Colon (tissue), 2 donors: ENCODE measurements around the gene SFXN2.
"Not testable (repeated sequence)": the region's sequence is repeated elsewhere in the genome, so short reads cannot be mapped to it uniquely, and the experiment has no call there.

ENCODE experiments used
- FAIRE-seq: peaks from 2 replicates; lab custom pipeline; 2012; peaks lifted over from hg19 to GRCh38; lab: Jason Lieb, UNC
- donor health status: control.
- donor health status: control.

The SFXN2 gene

DNA sequence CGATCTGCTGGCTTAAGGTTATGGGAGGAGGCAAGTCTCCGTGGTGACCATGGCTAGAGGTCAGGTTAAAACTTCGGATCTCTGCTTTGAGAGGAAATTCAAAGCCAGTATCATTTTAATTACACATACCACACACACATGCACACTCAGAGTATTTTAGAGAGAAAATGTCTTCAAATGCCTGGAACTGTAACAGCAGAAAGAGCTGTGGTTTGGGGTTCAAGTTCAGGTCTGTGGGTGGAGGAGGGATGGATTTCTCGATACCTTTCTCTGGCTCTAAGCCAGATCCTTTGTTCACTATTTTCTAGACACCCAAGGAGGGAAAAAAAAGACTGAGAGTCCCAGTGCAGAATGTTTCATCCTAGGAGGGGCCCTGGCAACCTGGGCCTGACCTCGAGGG, 32.7 kb upstream of the SFXN2 start:
- no peak for FAIRE-seq

DNA sequence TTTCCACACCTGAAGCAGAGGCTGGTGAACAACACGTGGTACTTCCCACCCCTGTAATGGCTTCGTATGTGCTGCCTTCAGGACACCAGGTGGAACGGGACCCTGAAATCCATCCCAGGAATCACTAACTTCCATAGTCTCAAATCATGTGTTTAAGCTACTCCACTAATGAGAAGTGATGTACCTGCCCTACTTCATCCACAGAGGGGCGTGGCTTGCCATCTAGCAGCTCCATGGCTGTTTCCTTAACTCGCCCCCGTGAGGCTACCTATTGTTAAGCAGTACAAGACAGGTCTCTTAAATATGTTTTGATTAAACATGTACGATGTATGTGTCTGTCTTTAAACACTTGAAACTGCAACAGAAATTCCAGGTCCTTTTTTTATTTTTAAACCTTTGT, 32.0 kb upstream of the SFXN2 start:
- no peak for FAIRE-seq

DNA sequence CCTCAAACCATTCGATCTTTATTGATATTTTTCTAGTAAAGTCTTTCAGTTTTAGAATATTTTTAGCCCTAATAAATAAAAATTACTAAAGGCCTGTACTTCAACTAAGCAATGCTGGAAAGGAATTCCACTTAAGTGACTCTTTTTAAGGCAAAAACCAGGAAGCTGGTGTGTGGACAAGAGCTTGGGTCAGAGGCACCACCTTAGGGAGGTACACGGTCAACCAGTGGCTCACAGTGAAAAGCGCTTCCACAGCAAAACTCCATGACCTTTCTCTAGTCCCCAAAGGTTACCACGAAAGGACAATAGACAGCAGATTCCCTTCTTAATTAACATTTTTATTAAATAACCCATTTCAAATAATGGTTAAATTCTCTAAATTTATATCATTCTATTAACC, 31.5 kb upstream of the SFXN2 start:
- FAIRE-seq, result no peak

DNA sequence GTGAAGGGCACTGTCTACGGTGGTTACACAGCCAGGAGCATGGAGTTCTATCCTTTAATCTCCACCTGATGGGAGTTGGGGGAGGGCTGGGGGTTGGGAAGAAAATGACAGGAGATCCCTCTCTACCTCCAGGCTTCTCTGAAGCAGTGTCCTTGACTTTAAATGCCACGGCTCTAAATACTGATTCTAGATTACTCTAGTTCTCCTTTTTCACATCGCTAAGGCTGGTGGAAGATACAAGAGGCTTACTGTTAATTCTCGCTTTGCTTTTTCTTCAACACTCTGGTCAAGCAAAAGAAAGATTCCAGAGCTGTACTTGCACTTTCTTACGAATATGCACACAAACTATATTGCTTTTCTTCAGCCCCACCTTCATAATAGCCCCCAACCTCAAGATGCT, 30.7 kb upstream of the SFXN2 start:
- no peak for FAIRE-seq

DNA sequence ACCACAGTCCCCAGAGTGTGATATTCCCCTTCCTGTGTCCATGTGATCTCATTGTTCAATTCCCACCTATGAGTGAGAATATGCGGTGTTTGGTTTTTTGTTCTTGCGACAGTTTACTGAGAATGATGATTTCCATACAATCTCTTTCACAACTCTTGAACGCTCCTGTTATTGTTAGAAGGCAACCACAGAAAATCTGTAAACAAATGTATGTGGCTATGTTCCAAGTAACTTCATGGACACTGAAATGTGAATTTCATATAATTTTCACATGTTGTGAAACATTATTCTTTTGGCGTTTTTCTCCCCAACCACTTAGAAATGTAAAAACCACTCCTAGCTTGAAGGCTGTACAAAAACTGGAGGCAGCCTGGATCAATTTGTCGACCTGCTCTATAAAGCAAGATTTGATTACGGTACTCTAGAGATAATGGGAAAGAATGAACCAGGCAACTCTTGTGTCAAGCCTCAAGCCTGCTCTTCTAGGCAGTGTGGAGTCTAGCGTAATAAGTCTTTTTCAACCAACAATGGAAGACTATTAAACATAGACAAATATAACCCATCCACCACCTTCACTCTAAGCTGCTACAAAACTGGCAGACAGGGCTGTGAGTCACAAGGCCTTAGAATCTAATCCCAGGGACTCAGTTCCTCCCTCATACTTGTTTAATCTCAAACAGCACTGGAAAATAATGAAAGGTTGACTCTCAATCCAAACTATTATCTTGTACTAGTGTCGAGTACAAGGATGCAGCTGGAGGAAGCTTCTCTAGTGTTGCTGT, 23.0 kb upstream of the SFXN2 start:
- FAIRE-seq, result no peak

DNA sequence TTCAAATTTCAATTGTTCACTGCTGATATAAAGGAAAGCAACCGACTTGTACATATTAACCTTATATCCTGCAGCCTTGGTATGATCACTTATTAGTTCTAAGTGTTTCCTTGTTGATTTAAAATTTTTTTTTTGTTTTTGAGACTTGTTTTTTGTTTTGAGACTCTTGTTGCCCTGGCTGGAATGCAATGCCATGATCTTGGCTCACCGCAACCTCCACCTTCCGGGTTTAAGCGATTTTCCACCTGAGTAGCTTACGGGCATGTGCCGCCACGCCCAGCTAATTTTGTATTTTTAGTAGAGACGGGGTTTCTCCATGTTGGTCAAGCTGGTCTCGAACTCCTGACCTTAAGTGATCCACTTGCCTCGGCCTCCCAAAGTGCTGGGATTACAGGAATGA, 19.0 kb upstream of the SFXN2 start:
- not testable (repeated sequence) for FAIRE-seq

DNA sequence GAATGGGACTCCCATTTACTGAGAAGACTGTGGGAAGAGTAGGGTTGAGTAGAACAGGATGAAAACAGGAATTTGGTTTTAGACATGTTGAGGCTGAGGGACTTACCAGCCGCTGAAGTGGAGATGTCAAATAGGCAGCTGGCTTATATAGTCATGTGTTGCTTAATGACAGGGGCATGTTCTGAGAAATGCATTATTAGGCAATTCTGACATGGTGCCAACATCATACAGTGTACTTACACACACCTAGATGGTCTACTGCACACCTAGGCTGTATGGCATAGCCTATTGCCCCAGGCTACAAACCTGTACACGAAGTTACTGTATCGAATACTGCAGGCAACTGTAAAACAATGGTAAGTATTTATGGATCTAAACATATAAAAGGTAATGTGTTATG, 17.7 kb upstream of the SFXN2 start:
- no peak for FAIRE-seq

DNA sequence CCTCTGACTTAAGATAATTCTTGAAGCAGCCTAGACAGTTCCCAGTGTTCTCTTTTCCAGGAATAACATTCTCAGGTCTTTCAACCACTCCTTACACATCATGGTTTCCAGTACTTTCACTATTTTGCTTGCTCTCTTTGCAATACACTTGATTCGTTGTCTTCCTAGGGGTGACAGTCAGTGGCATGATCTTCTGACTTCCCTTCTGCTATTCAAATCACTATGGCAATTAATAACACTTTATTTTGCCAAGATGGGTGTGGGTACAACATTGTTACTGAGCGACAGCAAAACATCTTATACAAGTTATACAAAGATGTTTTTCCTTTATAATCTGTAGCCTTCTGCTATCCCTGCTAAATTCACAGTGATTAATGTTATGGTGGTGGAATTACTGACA, 15.5 kb upstream of the SFXN2 start:
- FAIRE-seq, result no peak

DNA sequence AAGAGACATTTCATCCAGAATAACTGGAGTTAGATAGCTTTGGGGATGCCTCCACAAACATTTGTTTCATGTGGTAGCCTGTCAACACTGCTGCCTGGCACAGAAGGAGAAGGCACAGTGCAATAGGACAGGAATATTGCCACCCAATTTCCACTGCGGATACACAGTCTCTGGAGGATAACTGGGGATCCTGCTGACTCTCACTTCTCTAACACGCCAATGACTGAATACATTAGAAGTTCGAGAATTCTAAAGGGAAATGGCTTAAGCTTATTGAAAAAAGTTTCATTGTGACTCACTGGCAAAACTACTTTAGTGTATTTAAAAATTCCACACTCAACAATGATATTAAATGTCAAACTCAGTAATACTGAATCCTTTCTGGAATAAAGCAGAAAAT, 13.2 kb upstream of the SFXN2 start:
- FAIRE-seq, result no peak

DNA sequence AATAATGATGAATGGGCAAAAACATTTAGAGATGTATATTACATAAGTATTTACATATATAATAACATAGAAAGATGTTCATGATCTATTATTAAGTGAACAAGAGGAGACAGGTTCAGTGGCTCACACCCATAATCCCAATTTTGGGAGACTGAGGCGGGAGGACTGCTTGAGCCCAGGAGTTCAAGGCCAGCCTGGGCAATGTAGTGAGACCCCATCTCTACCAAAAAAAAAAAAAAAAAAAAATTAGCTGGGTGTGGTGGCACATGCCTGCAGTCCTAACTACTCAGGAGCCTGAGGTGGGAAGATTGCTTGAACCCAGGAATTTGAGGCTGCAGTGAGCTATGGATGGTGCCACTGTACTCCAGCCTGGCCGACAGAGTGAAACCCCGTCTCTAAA, 12.6 kb upstream of the SFXN2 start:
- no peak for FAIRE-seq

DNA sequence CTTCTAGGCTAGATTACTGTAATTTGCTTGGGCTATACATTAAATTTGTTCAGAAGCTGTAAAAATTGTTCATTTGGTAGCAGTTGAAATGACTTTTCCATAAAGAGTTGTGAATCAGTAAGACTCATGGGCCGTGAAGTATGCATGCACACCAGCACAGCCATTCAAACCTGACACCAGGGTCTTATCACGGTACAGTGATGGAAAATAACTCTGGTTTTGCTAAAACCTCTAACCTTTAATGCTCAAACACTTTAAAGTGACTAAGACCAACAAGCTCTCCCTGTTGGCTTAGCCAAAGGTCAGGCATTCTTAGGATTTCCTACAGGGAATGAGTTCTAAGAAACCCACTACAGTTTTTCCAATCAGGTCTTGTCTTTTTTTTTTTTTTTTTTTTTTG, 11.7 kb upstream of the SFXN2 start:
- FAIRE-seq, result no peak

DNA sequence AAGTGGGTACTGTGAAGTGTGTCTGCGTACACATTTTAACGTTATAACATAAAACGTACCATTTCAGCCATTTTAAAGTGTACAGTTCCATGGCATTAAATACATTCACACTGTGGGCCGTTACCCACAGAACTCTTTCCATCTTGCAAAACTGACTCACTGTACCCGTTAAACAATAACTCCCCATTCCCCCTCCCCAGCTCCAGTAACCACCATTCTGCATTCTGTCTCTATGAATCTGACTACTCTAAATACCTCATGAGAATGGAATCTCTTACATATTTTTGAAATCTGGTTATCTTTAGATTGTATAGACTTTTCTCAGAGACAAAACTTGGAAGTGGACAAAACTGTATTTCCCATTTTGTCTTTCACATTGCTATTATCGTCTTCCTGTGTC, 9.5 kb upstream of the SFXN2 start:
- no peak for FAIRE-seq

DNA sequence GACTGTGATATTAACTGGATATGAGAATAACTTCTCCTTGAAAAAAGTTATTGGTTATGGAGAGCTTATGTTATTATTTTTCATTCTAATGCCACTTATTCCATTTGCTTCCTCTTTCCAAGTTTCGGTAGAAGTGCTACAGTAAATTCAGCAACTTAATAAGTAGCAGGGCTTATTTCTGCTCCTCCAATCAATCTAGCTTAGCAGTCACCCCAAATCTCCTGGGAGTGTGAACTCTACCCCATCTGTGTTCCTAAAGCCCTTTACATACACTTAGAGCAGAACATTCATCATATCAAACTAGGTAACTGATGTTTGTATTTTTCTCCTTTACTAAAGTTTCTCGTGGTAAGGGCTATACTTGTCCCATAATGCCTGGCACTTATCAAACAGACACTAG, 8.9 kb upstream of the SFXN2 start:
- no peak for FAIRE-seq

DNA sequence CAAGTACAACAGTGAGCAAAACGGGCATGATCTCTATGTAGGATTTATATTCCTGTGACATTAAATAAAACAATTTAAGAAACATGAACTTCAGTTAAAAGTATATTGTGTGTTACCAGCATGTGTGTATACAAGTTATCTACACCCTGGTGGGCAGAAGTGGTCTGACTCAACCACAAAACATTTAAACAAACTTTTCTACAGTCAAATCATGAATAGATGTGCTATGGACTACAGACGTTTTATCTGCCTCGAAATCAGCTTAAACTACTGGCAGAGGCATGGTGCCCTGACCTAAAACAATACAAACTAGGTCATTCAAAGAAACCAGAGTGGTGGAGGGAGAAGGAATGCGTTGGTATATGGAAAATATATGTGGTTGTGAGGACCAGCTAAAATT, 3.8 kb upstream of the SFXN2 start:
- FAIRE-seq, result no peak

DNA sequence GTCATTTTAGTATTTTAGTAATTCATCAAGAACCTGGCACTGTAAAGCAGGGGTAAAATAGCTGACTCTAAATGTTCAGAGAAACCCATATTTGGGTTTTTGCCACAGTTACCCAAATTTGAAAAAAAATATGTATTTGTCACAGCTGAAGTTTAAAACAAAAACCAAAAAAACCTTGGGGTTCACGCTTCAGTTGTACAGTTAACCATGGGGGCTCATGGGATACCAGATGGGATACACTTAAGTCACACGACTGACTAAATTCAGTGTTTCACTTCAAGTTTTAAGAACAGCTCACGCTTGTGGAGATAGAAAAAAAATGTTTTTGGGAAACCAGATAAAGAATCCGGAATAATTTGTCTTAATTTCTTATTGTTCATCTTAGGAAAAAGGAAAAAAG, 2.3 kb upstream of the SFXN2 start:
- FAIRE-seq, result no peak

DNA sequence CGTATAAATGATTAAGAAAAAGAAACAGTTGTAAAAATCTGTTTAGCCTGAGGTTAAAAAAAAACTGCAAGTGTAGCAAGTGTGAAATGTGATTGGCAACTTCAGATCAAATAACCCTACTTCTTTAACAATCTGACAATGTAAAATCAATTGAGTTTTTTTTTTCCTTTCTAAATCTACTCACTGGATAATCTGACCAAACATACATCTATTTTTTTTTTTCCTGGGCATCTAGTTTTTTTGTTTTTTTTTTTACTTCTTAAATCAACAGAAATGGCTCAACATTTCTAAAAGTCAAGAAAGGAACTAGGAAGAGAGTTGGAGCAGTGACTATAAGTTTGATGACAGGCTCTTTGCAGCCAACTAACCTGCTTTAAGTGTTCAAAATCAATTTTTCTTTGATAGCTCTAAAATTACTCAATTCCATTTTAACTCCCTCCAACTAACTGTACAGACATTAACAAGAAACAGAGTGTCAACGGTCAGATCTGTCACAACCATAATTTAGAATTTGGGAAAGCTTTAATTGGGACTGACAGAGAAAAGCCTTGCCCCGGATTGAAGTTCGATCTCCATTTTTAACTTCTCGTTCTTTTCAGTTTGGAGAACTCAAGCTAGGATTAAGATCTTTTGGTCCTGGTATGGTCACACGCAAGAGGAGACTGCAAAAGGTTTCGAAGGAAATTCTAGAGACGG, 1.4 kb upstream of the SFXN2 start:
- FAIRE-seq, result no peak

DNA sequence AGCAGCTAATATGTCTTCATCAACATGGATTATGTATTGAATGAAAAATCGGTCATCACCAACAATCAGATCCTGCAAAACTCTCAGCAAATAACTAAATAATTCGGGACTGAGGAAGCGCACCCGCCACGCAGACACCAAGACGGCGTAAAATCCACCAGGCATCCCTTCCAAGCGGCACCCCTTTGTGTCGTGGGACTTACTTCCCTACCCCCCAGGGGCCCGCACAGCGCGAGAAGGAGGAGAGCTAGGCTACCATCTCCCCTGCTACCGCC, 960 bp upstream of the SFXN2 start:
- no peak for FAIRE-seq

DNA sequence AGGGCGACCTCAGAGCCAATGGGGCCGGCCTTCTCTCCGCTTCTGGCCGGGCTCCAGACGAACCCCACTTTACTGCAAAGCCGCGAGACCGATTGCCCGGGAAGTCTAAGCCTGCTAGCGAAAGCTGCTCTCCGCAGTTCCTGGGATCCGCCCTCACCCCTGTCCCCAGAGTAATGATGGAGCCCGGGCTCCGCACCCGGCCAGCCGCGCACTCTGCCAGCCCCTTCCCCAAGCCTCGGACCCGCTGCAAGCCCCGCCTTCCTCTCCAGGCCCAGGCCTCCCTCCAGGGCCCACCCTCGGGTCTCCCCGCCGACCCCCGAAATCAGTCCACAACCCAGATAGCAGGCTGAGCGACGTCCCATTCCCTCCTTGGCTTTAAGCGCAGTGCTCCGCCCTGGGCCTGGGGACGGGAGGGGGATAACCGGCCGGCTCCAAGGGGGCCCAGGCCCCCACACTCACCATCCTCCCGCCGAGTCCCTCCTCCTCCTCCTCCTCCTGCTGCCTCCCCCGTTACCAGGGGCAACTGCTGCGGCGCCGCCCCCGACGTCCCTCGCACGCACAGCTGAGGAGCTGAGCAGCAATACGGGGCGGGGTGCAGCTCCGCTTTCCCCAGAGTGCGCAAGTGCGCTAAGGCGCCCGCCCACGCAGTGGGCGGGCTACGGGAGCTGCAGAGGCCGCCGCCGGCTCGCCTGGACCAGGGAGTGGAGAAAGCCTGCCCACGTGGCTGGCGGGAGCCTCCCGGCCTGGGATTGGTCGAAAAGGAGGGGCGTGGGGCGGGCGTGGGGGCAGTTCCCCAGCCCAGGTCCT, 419 bp upstream of the SFXN2 start, which contains the start of gene ARL3:
Gene ARL3, minus strand, starts transcription at position 584 of the 807 bp plus-strand sequence. Its CDS starts 122 bp downstream, at position 462.
- no peak for FAIRE-seq

DNA sequence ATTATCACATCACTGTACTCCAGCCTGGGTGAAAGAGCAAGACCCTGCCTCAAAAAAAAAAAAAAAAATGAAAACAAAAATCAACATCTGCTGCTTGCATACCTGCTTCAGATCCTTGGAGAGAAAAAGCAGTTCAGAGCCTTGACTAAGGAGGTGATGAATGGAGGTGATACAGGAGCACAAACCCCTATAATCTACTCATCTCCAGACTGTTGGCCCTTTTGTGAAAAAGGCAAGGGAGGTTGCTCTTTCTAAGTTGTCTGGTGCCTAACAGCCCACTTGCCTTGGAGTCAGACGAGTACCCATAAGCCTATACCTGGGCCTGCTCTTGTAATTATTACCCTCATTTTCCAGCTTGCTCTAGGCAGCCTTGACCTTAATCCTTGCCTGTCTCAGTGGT, 1.4 kb downstream of the SFXN2 start:
- no peak for FAIRE-seq

DNA sequence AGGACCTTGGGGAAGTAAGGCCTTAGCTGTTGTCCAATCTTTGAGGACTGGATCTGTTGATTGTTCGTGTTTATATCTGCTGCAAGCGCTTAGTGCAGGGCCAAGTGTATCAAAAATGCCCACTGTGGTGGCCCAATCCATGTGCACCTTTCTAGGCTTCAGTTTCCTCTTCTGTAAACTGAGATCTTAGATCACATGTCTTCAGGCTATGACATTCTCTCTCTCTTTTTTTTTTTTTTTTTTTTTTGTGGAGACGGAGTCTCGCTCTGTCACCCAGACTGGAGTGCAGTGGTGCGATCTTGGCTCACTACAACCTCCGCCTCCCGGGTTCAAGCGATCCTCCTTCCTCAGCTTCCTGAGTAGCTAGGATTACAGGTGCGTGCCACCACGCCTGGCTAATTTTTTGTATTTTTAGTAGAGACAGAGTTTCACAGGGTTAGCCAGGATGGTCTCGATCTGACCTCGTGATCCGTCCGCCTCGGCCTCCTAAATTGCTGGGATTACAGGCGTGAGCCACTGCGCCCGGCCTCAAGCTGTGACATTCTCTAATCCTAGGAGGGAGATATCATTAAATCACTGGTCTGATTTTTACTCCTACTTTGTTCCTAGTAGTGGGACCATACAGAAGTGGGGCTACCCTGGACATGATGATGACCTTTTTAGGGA, 2.6 kb downstream of the SFXN2 start:
- not testable (repeated sequence) for FAIRE-seq

DNA sequence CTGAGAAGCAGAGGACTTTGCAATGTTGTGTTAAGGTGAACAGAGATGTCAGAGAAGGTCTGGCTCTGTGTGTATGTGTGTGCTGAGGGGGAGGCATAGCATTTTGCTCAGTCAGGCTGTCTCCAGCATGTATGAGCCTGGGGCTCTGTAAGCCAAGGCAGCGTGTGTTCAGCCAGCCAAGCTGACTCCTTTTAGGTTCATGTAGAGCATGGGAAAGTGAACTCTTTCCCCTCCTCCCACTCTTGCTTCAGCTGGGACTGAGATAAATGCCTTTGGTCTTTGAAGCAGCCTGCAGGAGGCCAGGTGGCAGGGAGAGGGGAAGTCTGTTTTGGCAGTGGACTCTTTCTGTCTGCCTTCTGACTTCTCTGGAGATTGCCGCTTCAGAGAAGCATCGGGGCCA, 3.8 kb downstream of the SFXN2 start:
- FAIRE-seq, result no peak

DNA sequence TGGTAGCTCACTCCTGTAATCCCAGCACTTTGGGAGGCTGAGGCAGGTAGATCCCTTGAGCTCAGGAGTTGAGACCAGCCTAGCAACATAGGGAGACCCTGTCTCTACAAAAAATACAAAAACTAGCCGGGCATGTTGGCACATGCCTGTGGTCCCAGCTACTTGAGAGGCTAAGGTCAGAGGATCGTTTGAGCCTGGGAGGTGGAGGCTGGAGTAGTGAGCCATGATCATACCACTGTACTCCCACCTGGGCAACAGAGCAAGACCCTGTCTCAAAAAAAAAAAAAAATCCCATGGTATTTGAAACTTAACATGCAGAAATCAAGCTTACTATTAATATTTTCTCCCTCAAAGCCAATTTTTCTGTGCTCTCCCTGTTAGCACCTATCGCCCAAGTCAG, 5.9 kb downstream of the SFXN2 start:
- no peak for FAIRE-seq

DNA sequence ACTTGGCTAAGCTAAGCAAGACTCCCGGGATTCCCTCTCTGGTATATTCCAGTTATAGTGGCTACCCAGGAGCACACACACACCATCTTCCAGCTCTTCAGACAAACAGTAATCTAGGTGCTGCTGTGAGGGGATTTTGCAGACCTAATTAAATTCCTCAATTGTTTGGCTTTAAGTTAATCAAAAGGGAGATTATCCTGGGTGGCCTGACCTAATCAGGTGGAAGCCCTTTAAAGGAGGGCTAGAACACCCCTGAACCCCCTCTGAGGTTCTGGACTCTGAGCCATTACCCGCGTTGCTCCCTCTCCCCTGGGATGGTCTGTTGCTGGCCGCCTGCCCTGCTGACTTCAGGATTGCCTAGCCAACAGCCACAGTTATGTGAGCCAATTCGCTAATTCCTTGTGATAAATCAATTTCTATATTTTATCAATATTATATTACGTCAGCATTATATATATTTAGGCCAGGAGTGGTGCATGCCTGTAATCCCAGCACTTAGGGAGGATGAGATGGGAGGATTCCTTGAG, 6.4 kb downstream of the SFXN2 start:
- no peak for FAIRE-seq
